ENCODE data around the gene MGMT. TPM values are rescaled to one million over a fixed set of nuclear protein-coding genes. Genes with fewer than 3 reads are reported as not detected.

Gene MGMT
- total RNA-seq, 2 donors from 2014 or later, result 28.6 to 33.7 TPM

DNA sequence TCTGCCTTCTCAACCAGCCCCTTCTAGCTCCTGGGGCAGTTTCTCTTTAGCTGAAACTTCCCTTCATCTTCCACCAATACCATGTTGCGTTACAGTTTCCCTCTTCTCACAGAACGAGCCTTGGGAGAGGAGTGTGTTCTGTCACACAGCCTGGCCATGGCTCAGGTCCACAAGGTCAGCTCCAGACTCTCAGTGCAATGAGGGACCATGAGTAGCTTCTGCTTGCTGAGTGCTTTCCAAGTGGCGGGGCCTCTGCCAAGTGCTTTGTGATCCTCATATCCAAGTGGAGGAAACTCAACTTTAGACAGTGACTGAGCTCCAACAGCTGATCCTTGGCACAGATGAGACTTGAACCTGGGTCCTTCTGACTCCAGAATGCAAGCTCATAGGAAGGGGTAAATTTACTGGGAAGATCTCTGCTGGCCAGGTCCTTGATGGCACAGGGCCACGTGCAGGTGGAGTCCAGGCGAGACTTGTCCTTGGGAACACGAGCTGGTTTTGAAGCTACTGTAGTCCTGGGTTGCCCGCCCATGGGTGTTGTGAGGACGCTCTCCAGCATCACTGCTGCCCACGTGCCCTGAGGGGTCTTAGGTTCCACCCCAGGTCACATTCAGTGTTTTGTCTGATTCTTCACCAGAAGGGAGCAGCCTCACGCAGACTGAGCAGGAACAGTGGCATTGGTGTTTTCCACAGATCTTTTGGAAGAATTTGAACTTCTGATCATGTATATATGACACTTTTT, 259.0 kb downstream of the MGMT start:
- no peak overlapping the region for H3K4me3 ChIP-seq (ENCODE audit: low read length)
- no peaks in the 10 kb centered on the region for H3K27me3 ChIP-seq (ENCODE audit: control insufficient read depth, insufficient read depth, low read length, poor library complexity, severe bottlenecking)
- H3K4me3 Mint-ChIP-seq, result no peak overlapping the region
- H3K9ac ChIP-seq (ENCODE audit: extremely low read depth, low read length, poor library complexity, severe bottlenecking), result no peak overlapping the region
- peaks cover 33% of the 10 kb centered on the region for H3K9me3 Mint-ChIP-seq
- H3K36me3 ChIP-seq (ENCODE audit: control insufficient read depth, insufficient read depth, low read length), result no peaks in the 10 kb centered on the region
- H3K36me3 Mint-ChIP-seq (ENCODE audit: low read depth), result peaks cover 43% of the 10 kb centered on the region
- no peak for DNase-seq
- H3K27ac ChIP-seq (ENCODE audit: low read depth, low read length), result no peak overlapping the region
- peaks cover 11% of the 10 kb centered on the region for H3K4me1 Mint-ChIP-seq
- 93 to 97% methylated on average over 9 to 10 of the region's 10 CpGs for WGBS, 2 experiments (ENCODE audit: insufficient coverage in 1 of 2, insufficient read length in 1 of 2)
- H3K27ac Mint-ChIP-seq, result no peak overlapping the region
- peaks cover 16% of the 10 kb centered on the region for H3K9me3 ChIP-seq (ENCODE audit: control insufficient read depth, low read length)
- TF ChIP-seq, protein P1, sequence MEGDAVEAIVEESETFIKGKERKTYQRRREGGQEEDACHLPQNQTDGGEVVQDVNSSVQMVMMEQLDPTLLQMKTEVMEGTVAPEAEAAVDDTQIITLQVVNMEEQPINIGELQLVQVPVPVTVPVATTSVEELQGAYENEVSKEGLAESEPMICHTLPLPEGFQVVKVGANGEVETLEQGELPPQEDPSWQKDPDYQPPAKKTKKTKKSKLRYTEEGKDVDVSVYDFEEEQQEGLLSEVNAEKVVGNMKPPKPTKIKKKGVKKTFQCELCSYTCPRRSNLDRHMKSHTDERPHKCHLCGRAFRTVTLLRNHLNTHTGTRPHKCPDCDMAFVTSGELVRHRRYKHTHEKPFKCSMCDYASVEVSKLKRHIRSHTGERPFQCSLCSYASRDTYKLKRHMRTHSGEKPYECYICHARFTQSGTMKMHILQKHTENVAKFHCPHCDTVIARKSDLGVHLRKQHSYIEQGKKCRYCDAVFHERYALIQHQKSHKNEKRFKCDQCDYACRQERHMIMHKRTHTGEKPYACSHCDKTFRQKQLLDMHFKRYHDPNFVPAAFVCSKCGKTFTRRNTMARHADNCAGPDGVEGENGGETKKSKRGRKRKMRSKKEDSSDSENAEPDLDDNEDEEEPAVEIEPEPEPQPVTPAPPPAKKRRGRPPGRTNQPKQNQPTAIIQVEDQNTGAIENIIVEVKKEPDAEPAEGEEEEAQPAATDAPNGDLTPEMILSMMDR (conservative IDR thresholded peaks at IDR 0.05), result no peak
- no peaks in the 10 kb centered on the region for H3K4me1 ChIP-seq (ENCODE audit: control insufficient read depth, insufficient read depth, low read length)
- peaks cover 14% of the 10 kb centered on the region for H3K27me3 Mint-ChIP-seq (ENCODE audit: insufficient read depth)

DNA sequence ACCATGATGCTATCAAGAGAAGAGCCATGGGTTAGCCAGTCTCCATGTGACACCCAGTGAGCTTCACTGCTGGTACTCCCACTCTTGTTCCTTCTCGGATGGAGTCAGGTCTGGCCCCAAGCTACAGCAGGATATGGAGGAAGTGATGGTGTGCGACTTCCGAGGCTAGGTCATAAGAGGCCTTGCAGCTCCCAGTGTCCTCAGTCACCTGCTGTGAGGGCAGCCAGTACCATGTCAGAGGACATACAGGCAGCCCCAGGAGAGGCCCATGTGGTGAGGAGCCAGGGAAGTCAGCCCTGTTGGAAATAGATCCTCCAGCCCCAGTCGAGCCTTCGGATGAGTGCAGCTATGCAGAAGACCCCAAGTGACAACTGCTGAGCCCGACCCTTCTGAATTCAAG, 260.0 kb downstream of the MGMT start:
- Histone ChIP-seq H3K9ac (ENCODE audit: extremely low read depth, low read length, poor library complexity, severe bottlenecking) (no peak overlapping the region), H3K36me3 (ENCODE audit: control insufficient read depth, insufficient read depth, low read length) (no peaks in the 10 kb centered on the region), H3K4me1 (ENCODE audit: control insufficient read depth, insufficient read depth, low read length) (no peaks in the 10 kb centered on the region), H3K27me3 (ENCODE audit: control insufficient read depth, insufficient read depth, low read length, poor library complexity, severe bottlenecking) (no peaks in the 10 kb centered on the region), H3K9me3 (ENCODE audit: control insufficient read depth, low read length) (peaks cover 14% of the 10 kb centered on the region), H3K4me3 (ENCODE audit: low read length) (no peak overlapping the region), H3K27ac (ENCODE audit: low read depth, low read length) (no peak overlapping the region)
- H3K9me3 Mint-ChIP-seq, result peaks cover 31% of the 10 kb centered on the region
- peaks cover 14% of the 10 kb centered on the region for H3K27me3 Mint-ChIP-seq (ENCODE audit: insufficient read depth)
- H3K4me3 Mint-ChIP-seq, result no peak overlapping the region
- TF ChIP-seq, protein P1 (conservative IDR thresholded peaks at IDR 0.05), result no peak
- peaks cover 12% of the 10 kb centered on the region for H3K4me1 Mint-ChIP-seq
- H3K36me3 Mint-ChIP-seq (ENCODE audit: low read depth), result peaks cover 38% of the 10 kb centered on the region
- peak; percentile 37 for DNase-seq
- 92 to 100% methylated on average over 5 to 6 of the region's 6 CpGs for WGBS, 2 experiments (ENCODE audit: insufficient coverage in 1 of 2, insufficient read length in 1 of 2)
- H3K27ac Mint-ChIP-seq, result no peak overlapping the region

DNA sequence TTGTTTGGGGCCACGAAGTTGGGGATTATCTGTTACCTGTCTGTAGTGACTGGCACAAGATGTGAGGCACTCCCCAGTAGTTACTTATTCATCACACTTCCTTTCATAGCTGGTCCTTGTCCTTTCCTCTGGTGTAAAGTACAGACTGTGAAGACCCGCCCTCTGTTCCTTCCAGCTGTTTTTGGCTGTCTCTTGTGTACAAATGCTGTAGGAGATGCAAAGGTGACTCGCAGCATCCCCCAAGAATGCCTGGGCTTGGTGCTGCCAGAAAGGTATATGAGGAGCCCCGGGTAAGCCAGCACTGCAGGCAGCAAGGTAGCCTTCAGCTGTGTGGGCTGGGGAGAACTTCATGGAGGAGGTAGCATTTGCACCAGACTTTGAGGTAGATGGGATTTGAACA, 260.5 kb downstream of the MGMT start:
- Mint-ChIP-seq H3K27ac (no peak overlapping the region), H3K4me1 (peaks cover 12% of the 10 kb centered on the region), H3K36me3 (ENCODE audit: low read depth) (peaks cover 35% of the 10 kb centered on the region), H3K27me3 (ENCODE audit: insufficient read depth) (peaks cover 14% of the 10 kb centered on the region), H3K9me3 (peaks cover 28% of the 10 kb centered on the region), H3K4me3 (no peak overlapping the region)
- 91 to 93% methylated on average over 3 of the region's 4 CpGs for WGBS, 2 experiments (ENCODE audit: insufficient coverage in 1 of 2, insufficient read length in 1 of 2)
- no peak overlapping the region for H3K27ac ChIP-seq (ENCODE audit: low read depth, low read length)
- DNase-seq, result no peak
- H3K9me3 ChIP-seq (ENCODE audit: control insufficient read depth, low read length), result peaks cover 11% of the 10 kb centered on the region
- no peak overlapping the region for H3K4me3 ChIP-seq (ENCODE audit: low read length)
- H3K9ac ChIP-seq (ENCODE audit: extremely low read depth, low read length, poor library complexity, severe bottlenecking), result no peak overlapping the region
- no peaks in the 10 kb centered on the region for H3K36me3 ChIP-seq (ENCODE audit: control insufficient read depth, insufficient read depth, low read length)
- H3K27me3 ChIP-seq (ENCODE audit: control insufficient read depth, insufficient read depth, low read length, poor library complexity, severe bottlenecking), result no peaks in the 10 kb centered on the region
- TF ChIP-seq, protein P1 (conservative IDR thresholded peaks at IDR 0.05), result no peak
- H3K4me1 ChIP-seq (ENCODE audit: control insufficient read depth, insufficient read depth, low read length), result no peaks in the 10 kb centered on the region

All from endodermal cell (in vitro differentiated cells).